A172 (cell line): ENCODE data around the gene HOXA9. TPM values are rescaled to one million over a fixed set of nuclear protein-coding genes. Genes with fewer than 3 reads are reported as not detected.

Experiments
- DNase-seq: peaks from one replicate; pipeline ENCODE4 v3.0.0-alpha.2; 2015; ENCODE audit warnings: low spot score
- total RNA-seq: library from RNA; depleted of rRNA; stranded (reverse); fragments of >200 nt; shearing (Covaris generic); gene quantifications from 2 replicates; pipeline ENCODE4 v1.2.3, GENCODE V29; 2014

The HOXA9 gene
- total RNA-seq, 1 experiment from 2014 or later: 88.6 TPM

- DNase-seq: no peak
These were observed 22.7 kb downstream of the HOXA9 start for GRCh38 chr7:27142580-27143022.

DNA sequence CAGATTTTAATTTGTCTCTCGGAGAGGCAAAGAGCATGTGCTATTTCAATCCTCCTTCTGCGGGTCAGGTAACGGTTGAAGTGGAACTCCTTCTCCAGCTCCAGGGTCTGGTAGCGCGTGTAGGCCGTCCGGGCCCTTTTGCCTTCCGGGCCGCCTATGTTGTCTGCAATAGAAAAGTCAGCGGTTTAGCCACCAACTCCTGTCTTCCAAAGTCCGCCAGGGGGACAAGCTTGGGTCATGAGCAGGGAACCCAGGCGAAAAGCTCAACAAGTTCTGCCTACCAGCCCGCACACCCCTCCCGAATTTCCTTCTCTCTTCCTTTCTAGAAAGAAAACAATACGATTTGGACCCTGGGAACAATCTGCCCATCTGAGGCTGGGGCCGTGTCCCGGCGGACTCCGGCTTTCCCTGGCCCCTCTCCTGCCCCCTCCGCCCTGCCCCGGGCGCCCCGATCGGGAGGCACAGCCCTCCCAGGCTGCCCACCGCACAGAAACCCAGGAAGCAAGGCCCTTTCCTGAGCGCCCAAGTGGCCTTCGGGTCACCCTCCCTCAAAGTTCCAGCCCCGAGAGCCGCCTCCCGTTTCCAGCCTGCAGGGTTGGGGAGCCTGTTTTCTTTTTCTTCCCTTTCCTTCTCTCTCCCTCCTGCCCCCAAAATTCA lies 23.3 kb downstream of the HOXA9 start:
- DNase-seq: no peak

DNA sequence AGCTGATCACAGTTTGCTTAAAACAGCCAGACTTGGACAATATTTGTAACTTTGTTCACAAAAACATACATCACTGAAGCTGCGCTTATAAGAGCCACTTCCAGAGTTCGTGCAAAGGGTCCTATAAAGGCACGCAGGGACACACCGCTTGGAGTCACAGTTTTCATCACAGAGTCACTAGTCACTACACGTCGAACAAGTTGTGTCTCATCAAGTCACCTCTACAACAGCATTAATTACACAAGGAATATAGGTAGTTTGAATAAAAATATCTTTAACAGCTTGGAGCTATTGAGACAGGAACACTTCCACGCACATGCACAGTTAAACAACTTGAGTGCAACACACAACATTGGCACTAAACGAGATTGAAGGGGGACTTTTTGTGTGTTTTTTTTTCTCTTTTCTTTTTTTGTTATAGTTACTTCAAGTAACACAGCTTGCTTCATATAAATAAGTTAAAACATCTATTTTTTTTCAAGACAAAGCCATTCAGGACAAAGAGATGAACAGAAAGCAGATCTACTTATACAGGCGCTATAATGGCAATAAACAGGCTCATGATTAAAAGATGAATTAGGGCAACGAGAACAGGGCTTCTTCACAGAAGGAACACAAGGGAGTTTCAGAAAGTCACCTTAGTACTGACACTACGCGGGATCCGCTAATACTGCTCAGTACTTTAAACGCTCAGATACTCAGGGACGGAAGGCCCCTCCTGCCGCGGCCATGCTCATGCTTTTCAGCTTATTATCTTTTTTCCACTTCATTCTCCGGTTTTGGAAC lies 24.0 kb downstream of the HOXA9 start:
- DNase-seq: no peak

GRCh38 chr7:27140126-27140857 lies 25.0 kb downstream of the HOXA9 start:
- no peak for DNase-seq

- no peak for DNase-seq
These were observed 25.8 kb downstream of the HOXA9 start for GRCh38 chr7:27139334-27140125.

DNA sequence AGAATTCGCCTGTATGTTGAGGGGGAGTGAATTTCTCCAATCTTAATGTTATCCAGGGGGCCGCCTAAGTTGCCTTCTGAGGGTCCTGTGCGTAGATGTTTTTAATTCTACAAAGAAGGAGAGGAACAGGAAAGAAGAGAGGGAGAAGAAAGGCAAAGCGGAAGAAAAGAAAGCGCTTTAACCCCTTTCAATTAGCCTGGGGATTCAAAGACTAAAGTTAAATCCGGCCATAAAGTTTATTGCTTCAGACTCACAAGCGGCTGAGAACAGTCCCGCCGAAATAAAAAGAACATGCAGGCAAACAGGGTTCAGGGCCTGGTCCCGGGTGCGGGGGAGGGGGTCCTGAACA lies 26.4 kb downstream of the HOXA9 start:
- no peak for DNase-seq

DNA sequence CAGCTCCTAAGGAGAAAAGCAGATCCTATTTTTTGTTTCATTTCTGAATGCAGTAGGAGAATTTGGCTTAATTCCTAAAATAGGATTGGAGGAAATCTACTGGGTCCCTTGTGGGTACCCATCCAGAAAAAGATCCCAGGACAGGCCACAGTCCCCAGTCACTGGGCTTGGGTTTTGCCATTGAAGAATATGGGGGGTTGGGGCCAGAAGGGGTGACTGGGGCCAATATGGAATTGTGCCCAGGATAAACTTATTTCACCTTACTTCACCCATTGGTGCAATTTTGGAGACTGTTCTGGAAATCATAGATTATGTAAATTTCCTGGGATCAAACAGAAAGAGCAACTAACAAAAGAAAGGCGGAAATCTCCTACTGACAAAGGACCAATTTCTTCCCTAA lies 26.9 kb downstream of the HOXA9 start:
- no peak for DNase-seq

GRCh38 chr7:27137640-27138315 lies 27.6 kb downstream of the HOXA9 start:
- DNase-seq: no peak

DNA sequence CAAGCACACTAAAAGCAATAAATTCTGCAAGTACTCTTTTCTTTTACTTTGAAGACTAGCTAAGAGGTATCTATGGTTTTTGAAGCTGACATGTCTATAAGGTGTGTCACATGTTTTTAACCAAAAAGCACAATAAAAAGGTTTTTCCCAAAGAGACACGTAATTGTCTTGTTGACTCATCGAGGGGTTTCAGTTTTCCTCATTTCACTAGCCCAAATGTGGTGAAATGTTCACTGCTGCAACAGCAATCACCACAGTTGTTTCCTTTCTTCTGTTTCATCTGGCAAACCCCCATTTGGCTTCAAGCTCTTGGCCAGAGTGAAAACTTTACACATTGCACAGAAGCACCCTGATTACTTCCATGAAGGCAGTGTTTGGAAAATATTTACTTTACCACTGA lies 30.9 kb downstream of the HOXA9 start:
- peak; percentile 69 for DNase-seq

- no peak for DNase-seq
These were observed 31.7 kb downstream of the HOXA9 start for GRCh38 chr7:27133409-27134231.

DNA sequence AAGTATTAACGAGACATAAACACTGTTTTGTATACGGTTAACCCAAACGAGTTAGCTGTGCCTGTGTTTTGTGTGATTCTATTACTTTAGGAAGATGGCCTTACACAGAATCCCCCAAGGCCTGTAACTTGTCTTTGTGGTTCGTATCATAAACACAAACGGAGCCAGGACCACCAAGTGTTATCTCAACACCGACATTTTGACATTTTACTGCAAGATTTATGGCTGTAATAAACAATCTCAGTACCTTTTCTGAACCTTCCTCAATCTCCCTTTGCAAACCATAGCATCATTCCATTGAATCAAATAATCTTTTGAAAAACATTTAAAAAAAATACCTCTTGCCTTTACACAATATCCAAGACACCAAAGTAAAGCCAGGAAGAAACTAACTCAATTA lies 32.4 kb downstream of the HOXA9 start:
- no peak for DNase-seq

DNA sequence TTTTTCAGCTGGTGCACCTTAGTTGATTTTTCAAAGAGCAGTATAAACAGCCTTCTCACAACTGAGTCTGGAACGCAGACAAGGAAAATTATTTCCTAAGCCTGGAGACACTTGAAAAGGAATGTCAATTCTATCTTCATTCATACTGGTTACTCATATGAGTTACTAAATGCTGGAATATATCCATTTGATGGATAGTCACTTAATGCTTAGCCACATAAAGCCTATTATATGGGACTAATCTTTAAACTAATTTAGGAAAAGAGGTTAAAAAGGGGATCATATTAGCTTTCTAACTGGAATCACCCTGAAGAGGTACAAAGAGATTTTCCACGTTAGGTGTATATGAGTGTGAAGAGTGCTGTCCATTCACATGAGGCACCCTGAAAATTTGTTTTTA lies 33.1 kb downstream of the HOXA9 start:
- DNase-seq: no peak

DNA sequence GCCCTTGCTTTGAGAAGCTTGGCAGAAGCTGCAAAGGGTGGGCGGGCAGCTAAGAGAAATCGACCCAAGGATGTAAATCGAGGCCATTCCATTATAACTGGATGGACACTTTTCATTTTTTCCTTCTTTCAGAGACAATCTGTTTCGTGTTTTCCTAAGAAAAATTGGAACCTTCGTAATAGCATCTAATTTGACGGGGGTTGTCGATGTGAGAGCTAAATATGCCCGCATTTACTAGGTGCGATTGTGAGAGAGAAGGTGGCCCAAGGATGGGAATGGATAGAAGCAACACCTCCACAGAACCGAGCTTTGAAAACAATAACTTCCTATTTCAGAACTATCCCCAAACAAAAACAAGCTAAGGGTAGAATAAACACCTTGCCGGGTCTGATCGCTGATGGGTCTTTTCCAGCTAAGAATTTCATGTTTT lies 33.9 kb downstream of the HOXA9 start:
- DNase-seq: no peak

DNA sequence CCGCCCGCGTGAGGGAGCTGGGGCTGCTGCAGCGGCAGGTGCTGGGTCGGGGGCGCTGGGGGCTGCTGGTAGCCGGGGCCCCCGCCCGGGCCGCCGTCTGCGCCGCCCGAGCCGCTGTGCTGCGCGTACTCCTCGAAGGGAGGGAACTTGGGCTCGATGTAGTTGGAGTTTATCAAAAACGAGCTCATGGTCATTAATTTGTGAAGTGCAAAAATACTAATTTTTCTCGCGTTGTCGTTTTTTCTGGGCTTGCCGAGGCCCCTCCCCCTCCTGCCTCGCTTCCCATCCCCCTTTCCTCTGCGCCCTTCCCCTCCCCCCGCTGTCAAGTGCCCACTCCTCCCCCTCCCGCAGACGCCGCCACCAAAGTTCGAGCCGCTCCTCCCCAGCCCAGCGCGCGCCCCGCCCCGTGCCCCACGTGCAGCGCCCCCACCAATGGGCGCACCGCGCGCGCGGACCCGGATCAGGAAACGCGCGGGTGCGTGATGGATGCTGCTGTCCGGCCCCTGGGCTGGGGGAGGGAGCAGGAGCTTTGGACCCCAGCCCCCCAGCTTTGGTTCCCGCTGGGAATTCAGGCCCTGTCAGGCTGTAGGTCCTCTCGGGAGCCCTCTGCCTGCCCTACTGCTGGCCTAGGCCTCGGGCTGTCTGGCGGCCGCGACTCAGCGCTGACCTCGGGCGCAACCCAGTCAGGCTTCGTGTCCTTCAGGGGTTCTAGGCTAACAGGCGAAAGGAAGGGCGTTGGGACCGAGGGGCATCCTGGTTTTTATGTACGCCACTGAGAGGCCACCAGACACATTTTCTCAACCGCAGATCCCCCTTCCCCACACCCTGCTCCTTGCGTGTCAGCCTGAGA lies 34.6 kb downstream of the HOXA9 start, which contains the start of gene HOXA4:
Gene HOXA4, minus strand, starts transcription at position 218 of the 850 bp plus-strand sequence. Its CDS starts 24 bp downstream, at position 194.
- DNase-seq: peak; percentile 82

DNA sequence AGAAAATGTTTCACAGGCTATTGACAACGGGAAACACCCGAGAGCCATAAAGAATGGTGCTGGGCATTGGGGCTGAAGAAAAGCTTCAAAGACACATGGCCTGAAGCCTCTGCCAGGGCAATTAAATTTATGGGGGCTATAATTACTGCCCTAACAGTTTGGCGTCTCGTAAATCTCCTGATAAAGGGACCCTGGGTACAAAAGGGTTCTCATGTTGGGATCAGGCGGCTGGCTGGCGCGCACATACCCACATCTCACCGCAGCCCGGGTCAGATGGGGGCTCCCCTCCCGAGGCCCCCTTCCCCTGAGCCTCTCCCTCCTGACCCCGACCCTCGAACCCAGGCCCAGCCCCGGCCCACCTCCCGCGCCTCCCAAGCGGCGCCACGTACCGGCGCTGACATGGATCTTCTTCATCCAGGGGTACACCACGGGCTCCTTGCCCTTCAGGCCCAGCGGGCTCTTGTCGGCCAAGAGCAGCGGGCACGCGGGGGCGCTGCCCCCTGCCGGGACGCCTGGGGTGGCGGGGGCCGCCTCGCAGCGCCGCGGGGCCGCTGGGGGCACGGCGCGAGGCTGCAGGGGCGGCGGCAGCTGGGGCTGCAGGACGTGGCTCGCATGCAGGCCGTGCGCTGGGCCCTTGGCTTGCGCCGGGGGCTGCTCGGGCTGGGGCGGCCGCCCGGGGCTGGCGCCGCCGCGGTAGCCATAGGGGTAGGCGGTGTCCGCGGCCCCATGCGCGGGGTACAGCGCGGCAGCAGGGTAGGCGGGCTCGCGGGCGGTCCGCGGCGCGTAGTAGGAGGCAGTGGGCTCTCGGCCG lies 35.4 kb downstream of the HOXA9 start:
- DNase-seq: no peak

DNA sequence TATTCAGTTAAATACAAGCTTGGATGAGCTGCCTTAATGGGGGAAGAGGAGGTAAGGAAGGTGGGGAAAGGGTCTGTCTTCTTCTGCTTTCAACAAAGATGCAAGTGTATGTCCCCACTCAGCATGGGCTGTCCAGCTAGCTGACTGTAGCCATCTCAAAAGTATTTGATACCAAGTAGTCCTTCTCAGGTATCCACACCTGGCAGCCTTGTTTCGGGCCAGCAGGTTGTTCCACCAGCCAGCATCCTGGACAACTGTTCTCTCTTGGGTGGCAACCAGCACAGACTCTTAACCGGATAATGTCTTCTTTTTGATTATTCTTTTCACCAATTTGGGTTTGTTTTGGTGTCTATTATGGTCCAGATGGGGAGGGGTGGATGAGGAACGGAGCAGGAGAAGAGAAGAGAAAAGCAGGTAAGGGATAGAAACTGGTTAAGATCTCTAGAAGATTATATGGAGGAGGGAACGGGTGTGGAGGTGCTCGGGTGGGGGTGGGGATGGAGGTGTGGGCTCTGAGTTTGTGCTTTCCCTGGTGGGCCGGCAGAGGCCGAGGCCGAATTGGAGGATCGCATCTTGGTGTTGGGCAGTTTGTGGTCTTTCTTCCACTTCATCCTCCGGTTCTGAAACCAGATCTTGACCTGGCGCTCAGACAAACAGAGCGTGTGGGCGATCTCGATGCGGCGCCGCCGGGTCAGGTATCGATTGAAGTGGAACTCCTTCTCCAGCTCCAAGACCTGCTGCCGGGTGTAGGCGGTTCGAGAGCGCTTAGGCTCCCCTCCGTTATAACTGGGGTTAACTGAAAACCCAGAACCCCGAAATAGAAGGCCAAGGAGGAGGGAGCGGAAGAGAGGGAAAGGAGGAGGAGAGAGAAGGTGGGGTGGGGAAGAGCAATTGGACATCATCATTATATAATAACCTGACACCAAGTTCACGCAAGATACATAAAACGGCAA lies 36.3 kb downstream of the HOXA9 start:
- DNase-seq: no peak

DNA sequence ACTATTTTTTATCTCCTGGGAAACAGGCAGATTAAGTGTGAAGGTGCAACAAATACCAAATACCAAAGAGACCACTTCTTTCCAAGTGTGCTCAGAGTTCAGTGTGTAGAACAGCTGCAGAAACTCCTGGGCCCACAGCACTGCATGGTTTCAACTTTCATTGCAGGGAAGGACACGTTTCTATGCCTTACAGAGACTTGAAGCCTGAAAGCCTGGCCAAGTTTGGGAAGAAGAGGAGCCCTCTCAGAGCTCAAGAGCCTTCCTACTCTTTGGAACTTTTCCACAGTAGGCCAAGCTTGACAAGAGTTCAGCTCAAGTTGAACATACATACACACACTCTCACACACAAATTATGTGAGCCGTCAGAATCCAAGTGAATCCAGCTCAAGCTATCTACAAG lies 37.3 kb downstream of the HOXA9 start:
- no peak for DNase-seq
